ENCODE data around the gene ATRX. TPM values are rescaled to one million over a fixed set of nuclear protein-coding genes. Genes with fewer than 3 reads are reported as not detected.

ATRX gene
- total and polyA plus RNA-seq, 2 donors (not counting 3 experiments of a cell fraction or from before 2014, with no cell fraction given), result 23.5 to 101 TPM

- BruUV-seq (replicated peaks), result no TSS peak
- peaks cover 79% of the 10 kb centered on the region for H3K79me2 ChIP-seq (ENCODE audit: control insufficient read depth, insufficient read depth, low read length)
- H3K36me3 ChIP-seq (ENCODE audit: control insufficient read depth in 2 of 2, extremely low read depth in 1 of 2, insufficient read depth in 2 of 2, low read length in 2 of 2), result no peaks in the 10 kb centered on the region
- H3K27me3 ChIP-seq (ENCODE audit: control insufficient read depth in 2 of 2, insufficient read depth in 2 of 2, low read length in 2 of 2), result no peaks in the 10 kb centered on the region
- H3K9ac ChIP-seq (replicated peaks; ENCODE audit: extremely low read depth, insufficient read depth, low read length), result no peak overlapping the region
- peaks cover 4% of the 10 kb centered on the region for H3K9me1 ChIP-seq (replicated peaks; ENCODE audit: control insufficient read depth, extremely low read depth, insufficient read depth, low read length)
- intact Hi-C loops (cut with micrococcal nuclease) (no loop called here), dilution Hi-C loops (cut with MboI; ENCODE audit: extremely low pct_ligation_motif_present, low sequenced_read_pairs) (no loop called here)
- no peaks in the 10 kb centered on the region for H3K4me1 ChIP-seq (ENCODE audit: control insufficient read depth, extremely low read depth, insufficient read depth, low read length)
- no peak for DNase-seq (ENCODE audit: low read depth, low spot score)
- TF ChIP-seq GATA2 (IDR thresholded peaks at IDR 0.05; ENCODE audit: insufficient read depth, insufficient read length, low read depth, low read length) (no peak), FOS (IDR thresholded peaks at IDR 0.05; ENCODE audit: borderline replicate concordance, insufficient read depth, low read length) (no peak), MYC (IDR thresholded peaks at IDR 0.05; ENCODE audit: low read depth, low read length) (no peak), JUN (IDR thresholded peaks at IDR 0.05; ENCODE audit: borderline replicate concordance, insufficient read depth, insufficient read length, low read depth) (no peak), MAX (IDR thresholded peaks at IDR 0.05; ENCODE audit: insufficient read depth, insufficient read length) (no peak), POLR2A (IDR thresholded peaks at IDR 0.05; ENCODE audit: low read depth, low read length) (no peak), EZH2 (IDR thresholded peaks at IDR 0.05; ENCODE audit: borderline replicate concordance, low read depth, low read length, severe bottlenecking) (no peak), POLR2AphosphoS5 (IDR thresholded peaks at IDR 0.05; ENCODE audit: insufficient read depth, low read depth, low read length) (no peak)
- TF ChIP-seq, protein P1, sequence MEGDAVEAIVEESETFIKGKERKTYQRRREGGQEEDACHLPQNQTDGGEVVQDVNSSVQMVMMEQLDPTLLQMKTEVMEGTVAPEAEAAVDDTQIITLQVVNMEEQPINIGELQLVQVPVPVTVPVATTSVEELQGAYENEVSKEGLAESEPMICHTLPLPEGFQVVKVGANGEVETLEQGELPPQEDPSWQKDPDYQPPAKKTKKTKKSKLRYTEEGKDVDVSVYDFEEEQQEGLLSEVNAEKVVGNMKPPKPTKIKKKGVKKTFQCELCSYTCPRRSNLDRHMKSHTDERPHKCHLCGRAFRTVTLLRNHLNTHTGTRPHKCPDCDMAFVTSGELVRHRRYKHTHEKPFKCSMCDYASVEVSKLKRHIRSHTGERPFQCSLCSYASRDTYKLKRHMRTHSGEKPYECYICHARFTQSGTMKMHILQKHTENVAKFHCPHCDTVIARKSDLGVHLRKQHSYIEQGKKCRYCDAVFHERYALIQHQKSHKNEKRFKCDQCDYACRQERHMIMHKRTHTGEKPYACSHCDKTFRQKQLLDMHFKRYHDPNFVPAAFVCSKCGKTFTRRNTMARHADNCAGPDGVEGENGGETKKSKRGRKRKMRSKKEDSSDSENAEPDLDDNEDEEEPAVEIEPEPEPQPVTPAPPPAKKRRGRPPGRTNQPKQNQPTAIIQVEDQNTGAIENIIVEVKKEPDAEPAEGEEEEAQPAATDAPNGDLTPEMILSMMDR (IDR thresholded peaks at IDR 0.05; ENCODE audit: extremely low read depth in 1 of 2, insufficient read depth in 1 of 2, low read depth in 1 of 2, low read length in 2 of 2), result no peak
- H3K9me3 ChIP-seq (replicated peaks; ENCODE audit: control insufficient read depth, insufficient read depth, low read length), result no peaks in the 10 kb centered on the region
- no peak overlapping the region for H2AFZ ChIP-seq (ENCODE audit: low read depth, low read length)
- peaks cover 8% of the 10 kb centered on the region for H4K20me1 ChIP-seq (replicated peaks; ENCODE audit: control insufficient read depth, extremely low read depth, insufficient read depth, low read length)
- no peak overlapping the region for H3K4me2 ChIP-seq (ENCODE audit: insufficient read depth, low read length)
- CTCF ChIA-PET, result no interaction called here
- POLR2A ChIA-PET, result no interaction called here
- no peak for FAIRE-seq
- no peak overlapping the region for H3K4me3 ChIP-seq (replicated peaks in 1 of 3; ENCODE audit: insufficient read depth in 1 of 3, low read depth in 1 of 3, low read length in 3 of 3)
- no peak overlapping the region for H3K27ac ChIP-seq (ENCODE audit: insufficient read depth, low read depth, low read length)
Observed at GRCh38 chrX:77743720-77744119, 42.3 kb downstream of the ATRX start.
